Measurements from ENCODE around the gene VDR.

GRCh38 chr12:47808050-47808449 is 96.7 kb downstream of the VDR start:
- TF ChIP-seq CSRNP3 (CRISPR knock-in tag; IDR thresholded peaks at IDR 0.05) (no peak), CREB5 (CRISPR knock-in tag; IDR thresholded peaks at IDR 0.05; ENCODE audit: low read depth) (no peak), PATZ1 (CRISPR knock-in tag; IDR thresholded peaks at IDR 0.05; ENCODE audit: borderline replicate concordance) (no peak), TSHZ2 (CRISPR knock-in tag; IDR thresholded peaks at IDR 0.05) (no peak)
